Left lobe of liver (tissue), 2 donors: ENCODE measurements around the gene STAG1. TPM values are rescaled to one million over a fixed set of nuclear protein-coding genes. Genes with fewer than 3 reads are reported as not detected.
"Not testable (repeated sequence)": the region's sequence is repeated elsewhere in the genome, so short reads cannot be mapped to it uniquely, and the experiment has no call there.

Experiments
- ATAC-seq: fragments of 200-7000 bp; cut with Tn5 transposase; one replicate; pipeline ENCODE4 v1.9.1; 2020; ENCODE audit warnings: mild to moderate bottlenecking, moderate library complexity
- DNase-seq: peaks from one replicate; pipeline ENCODE4 v3.0.0-alpha.2; 2020; ENCODE audit warnings: low spot score
- total RNA-seq: library from RNA; stranded (reverse); gene quantifications from one replicate; pipeline ENCODE4 v1.2.1, GENCODE V29; 2021
- donor health status: DM: no; HTN: no; CAD: no; lungs with moderate emphysema.
- donor health status: DM: no; HTN: yes; CAD: no.

Gene STAG1
- total RNA-seq, 1 donor from 2014 or later = 11.0 TPM

DNA sequence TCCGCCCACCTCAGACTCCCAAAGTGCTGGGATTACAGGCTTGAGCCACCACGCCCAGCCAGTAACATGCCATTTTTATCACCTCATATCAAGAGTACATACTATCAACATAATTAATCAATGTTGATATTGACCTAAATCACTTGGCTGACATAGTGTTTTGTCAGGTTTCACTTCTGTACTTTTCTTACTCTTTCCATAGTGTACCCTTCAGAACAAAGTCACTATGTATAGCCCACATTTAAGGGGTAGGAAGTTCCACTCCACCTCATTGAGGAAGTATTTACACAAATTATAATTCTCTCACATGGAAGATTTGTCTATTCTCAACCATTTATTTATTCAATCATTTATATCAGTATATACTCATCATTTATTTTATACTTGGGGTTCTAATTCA lies 145.2 kb downstream of the STAG1 start:
- ATAC-seq (no peak), DNase-seq (no peak)

GRCh38 chr3:136606216-136606615 lies 146.0 kb downstream of the STAG1 start:
- not testable (repeated sequence) for ATAC-seq, DNase-seq

GRCh38 chr3:136604961-136605360 lies 147.2 kb downstream of the STAG1 start:
- DNase-seq (no peak), ATAC-seq (no peak)

GRCh38 chr3:136602818-136603217 lies 149.4 kb downstream of the STAG1 start:
- no peak for DNase-seq

GRCh38 chr3:136595913-136596697 lies 156.1 kb downstream of the STAG1 start:
- ATAC-seq (no peak), DNase-seq (no peak)

More at GRCh38 chr3:136602818-136603217, 149.4 kb downstream of the STAG1 start:
- ATAC-seq = no peak

GRCh38 chr3:136586580-136586979 lies 165.6 kb downstream of the STAG1 start:
- ATAC-seq (no peak), DNase-seq (no peak)

GRCh38 chr3:136584728-136585127 lies 167.4 kb downstream of the STAG1 start:
- no peak for ATAC-seq
- DNase-seq = no peak

GRCh38 chr3:136583823-136584222 lies 168.4 kb downstream of the STAG1 start:
- DNase-seq (no peak), ATAC-seq (no peak)

- ATAC-seq (no peak), DNase-seq (no peak)
These were observed 174.4 kb downstream of the STAG1 start for GRCh38 chr3:136577791-136578190.

- DNase-seq (no peak), ATAC-seq (no peak)
These were observed 175.7 kb downstream of the STAG1 start for GRCh38 chr3:136576279-136577009.

DNA sequence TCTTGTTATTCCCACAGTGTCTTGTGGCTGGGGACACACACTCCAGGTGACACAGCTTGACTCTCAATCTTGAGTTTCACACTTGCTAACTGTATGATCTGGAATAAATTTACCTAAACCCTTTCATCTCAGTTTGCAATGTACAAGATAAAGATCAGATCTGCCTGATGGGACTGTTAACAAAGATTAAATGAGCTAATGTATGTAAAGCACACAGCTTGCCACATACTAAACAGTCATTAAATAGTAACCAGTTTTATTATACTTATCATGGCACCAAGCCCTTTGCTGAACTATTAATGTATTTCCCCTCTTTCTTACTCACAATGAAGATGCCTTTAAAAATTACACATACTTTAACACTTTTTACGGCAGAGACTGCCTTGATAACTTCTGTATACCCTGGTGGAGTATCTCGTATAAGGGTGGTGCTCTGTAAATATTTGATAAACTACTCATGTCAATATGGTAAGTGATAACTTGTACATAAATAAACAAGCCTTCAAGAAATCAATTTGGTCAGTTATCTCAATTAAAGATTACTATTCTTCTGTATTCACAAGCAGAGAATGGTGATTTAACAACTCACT lies 184.5 kb downstream of the STAG1 start:
- DNase-seq (no peak), ATAC-seq (no peak)

DNA sequence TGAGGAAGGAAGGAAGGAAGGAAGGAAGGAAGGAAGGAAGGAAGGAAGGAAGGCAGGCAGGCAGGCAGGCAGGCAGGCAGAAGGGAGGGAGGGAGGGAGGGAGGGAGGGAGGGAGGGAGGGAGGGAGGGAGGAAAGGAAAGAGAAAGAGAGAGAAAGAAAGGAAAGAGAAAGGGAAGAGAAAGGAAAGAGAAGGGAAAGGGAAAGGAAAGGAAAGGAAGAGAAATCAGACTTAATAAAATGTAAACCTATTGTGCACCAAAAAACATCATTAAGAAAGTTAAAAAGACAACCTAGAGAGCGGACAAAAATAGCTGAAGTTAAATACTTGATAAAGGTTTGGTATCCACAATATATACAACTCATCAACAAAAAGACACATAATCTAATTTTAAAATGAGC lies 187.2 kb downstream of the STAG1 start:
- not testable (repeated sequence) for DNase-seq, ATAC-seq

DNA sequence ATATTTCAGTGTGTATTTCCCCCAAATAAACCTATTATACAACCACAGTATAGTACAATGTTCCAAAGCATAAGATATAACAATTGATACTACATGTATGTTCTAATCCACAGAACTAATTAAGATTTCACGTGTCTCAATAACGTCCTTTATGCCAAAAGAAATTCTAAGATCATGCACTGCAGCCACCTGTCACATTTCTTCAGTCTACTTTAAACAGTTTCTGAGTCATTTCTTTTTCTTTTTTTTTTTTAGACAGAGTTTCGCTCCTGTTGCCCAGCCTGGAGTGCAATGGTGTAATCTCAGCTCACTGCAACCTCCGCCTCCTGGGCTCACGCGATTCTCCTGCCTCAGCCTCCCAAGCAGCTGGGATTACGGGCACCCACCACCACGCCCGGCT lies 190.2 kb downstream of the STAG1 start:
- DNase-seq = no peak
- ATAC-seq = no peak

- ATAC-seq = no peak
These were observed 192.3 kb downstream of the STAG1 start for GRCh38 chr3:136559896-136560295.

GRCh38 chr3:136549461-136549860 lies 202.7 kb downstream of the STAG1 start:
- not testable (repeated sequence) for ATAC-seq, DNase-seq

More at GRCh38 chr3:136559896-136560295, 192.3 kb downstream of the STAG1 start:
- DNase-seq = no peak

DNA sequence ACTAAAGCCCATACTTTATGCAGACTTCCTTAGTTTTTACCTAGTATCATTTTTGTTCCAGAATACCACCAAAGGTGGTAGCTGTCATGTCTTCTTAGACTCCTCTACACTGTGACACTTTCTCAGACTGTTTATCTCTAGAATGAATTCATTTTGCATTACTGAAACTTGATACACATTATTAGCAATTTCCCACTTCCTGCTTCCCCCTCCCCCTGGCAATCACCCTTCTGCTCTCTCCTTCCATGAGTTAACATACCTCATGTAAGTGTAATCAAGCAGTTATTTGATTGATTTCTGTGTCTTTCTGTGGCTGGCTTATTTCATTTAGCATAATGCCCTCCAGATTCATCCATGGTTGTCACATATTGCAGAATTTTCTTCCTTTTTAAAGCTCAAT lies 204.9 kb downstream of the STAG1 start:
- DNase-seq (no peak), ATAC-seq (no peak)

DNA sequence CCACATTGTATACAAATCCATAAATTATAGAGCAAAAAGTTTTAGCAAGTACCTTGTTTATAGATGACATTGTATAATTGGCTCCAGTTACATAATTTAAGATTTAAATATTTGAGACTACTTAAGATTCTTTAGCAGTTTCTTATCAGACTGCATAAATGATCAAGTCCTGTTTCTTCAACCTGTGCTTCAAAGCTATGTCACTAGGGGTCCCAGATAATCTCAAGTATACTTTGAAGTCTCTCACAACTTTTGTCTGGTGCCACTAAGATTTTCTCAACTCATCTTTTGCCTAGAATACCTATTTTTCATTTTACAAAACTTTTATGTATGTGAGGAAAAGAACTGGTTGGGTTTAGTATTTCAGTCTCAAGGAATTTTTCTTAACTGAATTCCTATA lies 205.5 kb downstream of the STAG1 start:
- DNase-seq (no peak), ATAC-seq (no peak)

DNA sequence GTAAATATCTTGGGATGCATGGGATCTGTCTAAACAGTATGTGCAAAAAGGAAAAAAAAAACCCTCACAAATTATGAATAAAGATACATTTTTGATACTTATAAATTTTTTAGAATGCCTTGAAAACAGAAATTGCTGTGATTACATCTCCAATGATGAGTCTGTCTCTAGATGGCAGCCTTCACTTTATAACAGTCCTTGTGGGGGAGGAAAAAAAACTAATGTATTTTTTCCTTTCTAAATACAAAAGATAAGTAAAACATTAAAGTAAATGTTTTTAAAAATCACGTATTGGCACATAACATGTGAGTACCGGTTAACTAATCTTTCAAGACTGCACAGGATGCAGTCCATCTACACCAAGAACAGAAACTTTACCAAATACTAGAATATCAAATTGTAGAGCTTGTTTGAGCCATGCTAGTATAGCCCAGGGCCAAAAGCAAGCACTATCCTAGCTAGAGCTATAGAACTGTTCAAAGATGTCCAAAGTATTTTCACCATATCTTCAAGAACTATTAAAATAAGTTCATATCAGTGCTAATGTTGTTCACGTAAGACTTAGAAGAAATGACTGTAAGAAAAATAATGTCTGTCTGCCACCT lies 206.4 kb downstream of the STAG1 start:
- no peak for DNase-seq
- ATAC-seq = peak; percentile 77

GRCh38 chr3:136544532-136544931 lies 207.6 kb downstream of the STAG1 start:
- ATAC-seq = no peak
- no peak for DNase-seq

DNA sequence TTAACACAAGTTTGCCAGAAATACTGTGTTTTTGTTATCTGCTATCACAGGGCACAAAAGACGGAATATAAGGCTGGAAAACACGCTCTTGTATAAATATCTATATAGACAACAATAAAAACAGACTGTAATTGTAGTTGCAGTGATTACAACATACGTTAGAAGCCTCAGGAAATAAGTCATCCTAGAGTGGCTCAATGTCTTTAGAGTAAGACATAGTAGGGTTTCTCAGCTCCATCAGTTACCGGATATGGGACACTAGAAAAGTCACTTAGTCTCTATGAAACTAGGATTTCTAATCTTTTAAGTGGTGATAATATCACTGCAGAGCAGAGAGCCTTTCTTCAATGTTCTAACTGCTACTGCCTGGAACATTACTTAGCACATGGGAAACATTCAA lies 208.8 kb downstream of the STAG1 start:
- ATAC-seq = no peak
- no peak for DNase-seq

DNA sequence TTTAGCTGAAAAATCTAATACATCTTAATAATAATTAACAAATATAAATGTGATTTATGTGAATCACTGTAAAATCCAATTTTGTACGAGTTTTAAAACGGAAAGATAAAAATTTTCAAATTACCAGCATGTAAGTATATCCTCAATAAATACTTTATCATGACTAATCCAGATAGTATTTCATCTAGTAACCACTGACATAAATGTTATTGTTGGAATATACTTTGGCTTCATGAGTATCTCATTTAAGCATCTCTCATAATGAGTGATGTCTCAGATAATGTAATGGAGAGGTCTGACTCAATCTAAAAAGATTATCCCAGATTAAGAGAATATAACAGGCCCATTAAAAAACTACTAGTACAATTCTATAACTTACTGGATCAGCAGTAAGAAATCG lies 216.3 kb downstream of the STAG1 start:
- ATAC-seq (no peak), DNase-seq (no peak)
